ENCODE measurements around the gene CYS1.
A peak's percentile ranks its signal among the peaks of the same experiment; 100 is the strongest.

The CYS1 gene

DNA sequence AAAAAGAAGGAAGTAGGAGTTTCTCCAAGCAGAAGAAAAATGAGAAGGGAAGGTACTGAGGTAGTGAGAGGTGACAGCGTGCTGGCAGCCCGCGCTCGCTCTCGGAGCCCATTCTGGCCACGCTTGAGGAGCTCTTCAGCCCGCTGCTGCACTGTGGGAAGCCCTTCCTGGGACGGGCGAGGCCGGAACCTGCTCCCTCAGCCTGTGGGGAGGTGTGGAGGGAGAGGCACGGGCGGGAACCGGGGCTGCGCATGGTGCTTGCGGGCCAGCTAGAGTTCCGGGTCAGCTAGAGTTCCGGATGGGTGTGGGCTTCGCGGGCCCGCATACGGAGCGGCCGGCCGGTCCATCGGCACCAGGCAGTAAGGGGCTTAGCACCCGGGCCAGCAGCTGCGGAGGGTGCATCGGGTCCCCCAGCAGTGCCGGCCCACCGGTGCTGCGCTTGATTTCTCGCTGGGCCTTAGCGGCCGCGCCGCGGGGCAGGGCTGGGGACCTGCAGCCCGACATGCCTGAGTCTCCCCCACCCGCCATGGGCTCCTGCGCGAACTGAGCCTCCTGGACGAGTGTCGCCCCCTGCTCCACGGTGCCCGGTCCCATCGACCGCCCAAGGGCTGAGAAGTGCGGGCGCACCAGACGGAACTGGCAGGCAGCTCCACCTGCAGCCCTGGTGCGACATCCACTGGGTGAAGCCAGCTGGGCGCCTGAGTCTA, 11.1 kb upstream of the CYS1 start:
- DNase-seq = no peak

DNA sequence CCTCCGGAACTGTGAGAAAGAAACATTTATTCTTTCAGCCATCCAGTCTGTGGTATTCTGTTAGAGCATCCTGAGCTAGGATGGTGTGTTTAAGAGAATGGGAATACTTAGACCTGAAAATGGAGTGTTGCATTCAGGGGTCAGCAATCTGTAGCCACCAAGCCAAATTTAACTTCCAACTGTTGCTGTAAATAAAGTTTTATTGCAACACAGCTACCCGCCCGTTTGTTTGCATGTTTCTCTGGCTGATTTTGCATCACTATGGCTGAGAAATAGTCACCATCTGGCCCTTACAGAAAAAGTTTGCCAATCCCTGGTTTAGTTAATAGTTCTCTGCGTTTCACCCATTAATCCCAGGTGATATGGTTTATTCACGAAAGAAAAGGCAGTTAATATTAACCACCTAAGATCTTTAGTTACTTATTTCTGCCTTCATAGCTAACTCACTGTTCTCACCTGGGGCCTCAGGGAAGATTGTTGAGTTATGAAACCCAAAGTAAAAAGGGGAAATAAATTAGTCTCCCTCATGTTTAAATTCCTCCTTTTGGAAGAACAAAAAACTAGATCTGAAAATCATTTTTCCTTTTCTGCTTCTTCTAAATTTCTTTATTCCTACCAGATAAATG, 9.5 kb upstream of the CYS1 start:
- DNase-seq = no peak

DNA sequence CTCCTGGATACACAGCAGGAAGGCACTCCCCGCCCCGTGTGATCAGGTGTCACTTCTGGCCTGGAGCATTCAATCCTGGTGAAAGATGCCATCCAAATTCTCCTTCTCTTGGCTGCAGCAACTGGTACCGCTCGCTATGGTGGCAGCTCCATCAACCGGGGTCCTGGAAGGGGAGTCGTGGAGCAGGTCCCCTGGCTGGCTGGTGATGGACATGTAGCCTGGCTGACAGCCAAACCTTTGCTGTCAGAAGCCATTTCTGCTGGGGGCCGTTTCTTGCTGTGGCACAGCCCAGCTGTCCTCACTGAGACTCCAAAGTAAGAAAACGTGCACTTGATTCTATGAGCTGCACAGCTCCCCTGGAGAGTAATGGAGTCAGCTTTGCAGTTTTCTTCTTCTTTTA, 7.1 kb upstream of the CYS1 start:
- DNase-seq = no peak

DNA sequence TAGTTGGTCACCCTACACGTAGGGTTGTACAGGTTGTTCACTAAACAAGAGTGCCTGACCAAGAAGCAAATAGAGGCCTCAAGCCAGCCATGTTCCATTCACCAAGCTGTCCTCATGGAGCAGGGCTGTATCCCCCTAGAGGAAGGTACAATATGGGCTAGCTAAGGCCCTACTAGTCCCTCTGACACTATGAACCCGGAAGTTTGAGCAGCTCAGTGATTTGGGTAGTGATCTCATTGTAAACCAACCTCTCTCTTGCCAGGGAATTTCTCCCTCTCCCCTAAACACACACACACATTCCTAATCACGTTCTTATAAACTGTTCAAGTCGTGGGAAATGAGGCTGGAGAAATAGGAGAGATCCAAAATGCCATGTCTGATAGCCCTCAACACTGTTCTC, 6.7 kb upstream of the CYS1 start:
- DNase-seq = no peak

DNA sequence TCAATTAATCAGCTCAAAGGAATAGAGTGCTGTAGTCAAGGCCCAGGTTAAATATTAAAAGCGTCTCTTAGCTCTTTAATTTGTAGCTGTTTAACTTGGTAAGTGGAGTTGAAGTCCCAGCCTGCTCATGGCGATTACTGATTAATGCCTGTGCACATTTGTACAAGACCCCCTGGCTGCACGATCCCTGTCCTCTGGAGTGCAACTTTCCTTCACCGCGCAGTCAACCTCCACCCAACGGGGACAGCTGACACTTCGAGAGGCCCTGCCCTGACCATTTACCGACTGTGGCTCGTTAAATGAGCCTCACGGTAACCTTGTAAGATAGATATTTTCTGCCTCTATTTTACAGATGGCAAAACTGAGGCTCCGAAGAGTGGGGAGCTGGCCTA, 5.5 kb upstream of the CYS1 start:
- DNase-seq = no peak

DNA sequence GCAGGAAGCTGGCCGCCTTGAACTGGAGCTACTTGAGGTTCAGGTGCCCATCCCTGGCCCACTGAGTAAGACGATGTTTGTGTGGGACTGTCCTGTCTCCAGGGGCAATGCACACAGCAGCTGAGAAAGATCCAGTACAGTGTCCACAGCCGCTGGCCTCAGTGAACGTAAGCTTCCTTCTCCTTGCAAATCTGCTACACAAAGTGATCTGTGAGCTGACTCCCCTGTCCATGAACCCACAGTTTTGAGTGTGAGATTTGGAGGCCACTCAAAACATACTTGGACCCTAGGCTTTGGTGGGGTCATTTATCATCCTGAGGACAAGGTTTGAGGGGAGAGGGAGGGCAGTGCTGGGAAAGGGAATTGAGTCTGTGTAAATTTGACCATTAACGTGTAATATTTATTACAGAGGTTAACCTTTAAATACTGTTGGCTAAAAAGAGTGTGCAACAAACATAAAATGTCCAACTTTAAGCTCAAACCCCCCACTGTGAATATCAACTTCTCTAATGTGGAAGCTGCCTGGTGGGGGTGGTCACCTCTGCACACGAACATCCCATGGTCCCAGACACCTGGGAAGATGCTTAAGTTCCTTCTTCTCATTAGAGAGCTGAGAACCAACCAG, 4.9 kb upstream of the CYS1 start:
- no peak for DNase-seq

DNA sequence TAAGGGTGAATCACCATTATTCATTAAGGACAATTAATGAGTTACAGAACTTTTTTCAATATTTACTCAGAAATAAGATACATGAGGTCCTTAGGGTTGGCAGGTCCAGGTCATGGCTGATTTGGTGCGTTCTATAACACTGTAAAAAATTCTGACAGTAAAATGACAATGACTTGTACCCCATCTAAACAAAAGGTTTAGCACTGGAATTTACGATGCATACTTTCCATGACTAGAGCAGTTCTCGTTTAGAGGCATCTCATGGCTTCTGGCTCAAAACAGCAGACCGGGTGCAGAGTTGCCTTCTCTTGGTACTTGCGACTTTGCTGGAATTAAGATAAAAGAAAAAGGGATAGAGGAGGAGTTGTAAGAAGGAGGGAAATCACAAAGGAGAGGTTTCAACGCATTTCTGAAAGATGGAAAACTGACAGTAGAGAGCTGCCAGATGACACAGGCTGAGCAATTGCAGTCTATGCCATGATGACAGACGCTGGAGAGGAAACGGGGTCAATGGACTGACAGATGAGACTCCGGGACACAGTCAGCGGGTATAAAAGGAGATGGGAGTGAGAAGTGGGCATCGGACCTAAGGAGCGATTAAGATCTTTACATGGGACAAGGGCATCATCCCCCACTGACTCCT, 4.1 kb upstream of the CYS1 start:
- no peak for DNase-seq

DNA sequence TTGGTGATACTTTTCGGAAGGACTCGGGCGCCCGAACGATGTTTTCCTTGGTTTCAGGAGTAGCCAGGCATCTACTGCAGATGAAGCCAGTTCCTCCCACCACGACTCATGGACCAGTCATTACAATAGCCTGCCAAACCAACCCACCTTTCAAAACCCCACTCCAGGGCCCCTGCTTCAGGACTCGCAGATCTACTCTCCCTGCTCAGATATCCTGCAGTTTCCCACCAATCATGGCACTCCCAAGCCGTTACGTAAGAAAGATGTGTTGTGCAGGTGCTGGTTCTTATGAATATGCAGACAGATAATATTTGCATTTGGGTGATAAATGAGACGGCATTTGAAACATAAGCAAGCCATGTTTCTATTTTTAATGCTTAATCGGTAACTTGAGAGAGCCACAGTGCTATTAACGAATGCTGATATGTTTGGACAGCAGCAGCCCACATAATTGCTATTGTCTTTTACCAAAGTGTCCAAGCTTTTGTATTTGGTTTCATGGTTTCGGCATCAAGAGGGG, 3.5 kb upstream of the CYS1 start:
- no peak for DNase-seq

DNA sequence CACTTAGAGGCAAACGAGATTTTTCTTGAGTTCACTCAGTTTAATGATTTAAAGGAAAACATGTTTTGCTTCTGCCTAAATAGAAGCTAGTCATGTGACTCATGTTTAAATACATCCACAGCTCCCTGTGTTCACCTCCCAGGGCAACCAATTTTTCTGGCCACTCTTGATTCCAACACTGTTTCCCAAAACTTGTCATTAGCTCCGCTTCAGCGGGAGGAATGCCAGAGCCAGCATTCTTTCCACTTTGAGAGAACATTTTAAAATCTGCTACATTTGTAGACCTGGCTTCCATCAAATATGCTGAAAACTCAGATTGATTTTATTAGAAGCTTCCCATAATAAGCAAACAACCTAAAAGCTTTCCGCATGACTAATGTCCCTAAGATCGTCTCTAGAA, 2.8 kb upstream of the CYS1 start:
- DNase-seq = no peak

DNA sequence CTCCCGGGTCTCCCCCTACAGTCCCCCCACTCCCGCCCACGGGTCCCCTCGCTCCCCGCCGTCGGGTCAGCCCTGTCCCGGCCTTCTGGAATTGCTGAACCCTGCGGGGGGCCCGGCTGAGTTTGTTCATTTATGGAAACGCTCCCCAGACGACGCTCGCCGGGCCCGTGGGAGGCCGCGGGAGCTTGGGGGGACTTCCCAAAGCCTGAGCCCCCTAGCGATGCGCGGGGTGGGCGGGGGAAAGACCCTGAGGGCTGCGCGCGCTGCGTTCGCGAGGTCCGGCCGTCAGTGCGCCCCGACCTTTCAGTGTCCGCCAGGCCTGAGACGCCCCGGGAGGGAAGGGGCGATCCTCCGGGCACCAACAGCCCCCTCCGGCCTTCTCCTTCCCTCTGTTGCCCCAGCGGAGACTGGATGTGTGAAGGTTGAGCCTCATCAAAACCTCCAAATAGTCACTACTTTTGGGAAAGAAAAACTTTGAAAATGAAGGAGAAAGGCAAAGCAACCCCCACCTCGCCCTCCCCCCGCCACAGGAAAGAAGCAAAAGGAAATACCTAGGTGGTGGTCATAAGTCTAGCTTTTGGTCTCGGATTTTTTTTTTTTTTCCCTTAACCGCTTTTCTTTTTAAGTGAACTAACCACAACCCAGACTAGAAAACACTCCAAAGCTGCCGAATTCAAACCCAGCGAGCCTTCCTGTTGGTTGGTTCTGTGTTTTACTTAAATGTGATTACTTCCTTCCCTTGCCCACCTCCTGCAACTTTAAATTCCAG, 509 bp upstream of the CYS1 start:
- DNase-seq = no peak

DNA sequence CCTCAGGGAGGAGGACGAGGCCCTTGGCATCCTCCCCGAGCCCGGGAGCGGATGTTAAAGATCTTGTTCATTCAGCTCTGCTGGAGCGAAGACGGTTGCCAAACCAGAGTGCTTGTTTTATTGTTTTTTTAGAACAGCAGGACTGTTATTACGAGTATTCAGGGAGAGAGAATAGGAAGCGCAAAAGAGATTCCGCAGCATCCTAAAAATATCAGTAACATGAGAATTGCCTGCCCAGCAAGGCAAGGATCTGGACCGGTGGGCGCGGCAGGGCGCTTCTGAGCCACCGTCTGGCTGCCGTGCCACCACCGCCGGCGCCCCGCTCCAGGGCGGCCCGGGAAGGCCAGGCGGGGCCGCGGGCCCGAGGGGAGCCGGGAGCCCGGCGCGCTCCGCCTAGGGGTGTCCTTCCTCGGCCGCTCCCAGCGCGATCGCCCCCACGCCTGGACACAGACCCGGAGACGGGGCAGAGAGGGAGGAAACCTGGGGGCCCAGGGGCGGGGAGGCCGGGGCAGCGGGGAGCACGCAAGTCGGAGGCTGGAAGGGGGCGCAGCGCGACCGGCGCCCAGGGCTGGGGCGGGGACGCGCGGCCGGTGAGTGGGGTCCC, 843 bp downstream of the CYS1 start:
- no peak for DNase-seq

DNA sequence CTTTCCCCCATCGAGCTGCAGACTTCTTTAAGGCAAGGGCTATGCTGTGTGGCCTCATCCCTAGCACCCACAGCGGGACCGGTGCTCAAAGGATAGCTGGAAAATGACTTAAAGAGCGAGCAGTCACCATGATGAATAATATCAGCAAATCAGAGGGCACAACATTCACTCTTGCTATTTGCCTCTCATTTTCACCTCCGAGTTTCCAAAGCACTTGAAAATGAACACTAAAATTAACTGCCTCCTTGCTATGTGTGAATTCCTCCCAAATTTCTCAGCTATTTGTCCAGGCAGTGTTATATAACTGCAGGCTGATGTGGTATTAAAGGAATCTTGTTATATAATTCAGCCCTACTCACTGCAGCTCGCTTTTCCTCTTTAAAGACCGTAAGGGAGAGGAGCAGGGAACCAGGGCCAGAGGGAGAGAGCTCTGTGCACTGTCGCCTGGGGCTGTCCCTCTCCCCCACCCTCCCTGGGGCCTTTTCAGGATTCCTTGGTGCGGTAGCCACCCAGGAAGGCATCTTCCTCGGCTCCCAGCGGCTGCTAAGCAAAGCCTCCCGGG, 1.4 kb downstream of the CYS1 start:
- no peak for DNase-seq

DNA sequence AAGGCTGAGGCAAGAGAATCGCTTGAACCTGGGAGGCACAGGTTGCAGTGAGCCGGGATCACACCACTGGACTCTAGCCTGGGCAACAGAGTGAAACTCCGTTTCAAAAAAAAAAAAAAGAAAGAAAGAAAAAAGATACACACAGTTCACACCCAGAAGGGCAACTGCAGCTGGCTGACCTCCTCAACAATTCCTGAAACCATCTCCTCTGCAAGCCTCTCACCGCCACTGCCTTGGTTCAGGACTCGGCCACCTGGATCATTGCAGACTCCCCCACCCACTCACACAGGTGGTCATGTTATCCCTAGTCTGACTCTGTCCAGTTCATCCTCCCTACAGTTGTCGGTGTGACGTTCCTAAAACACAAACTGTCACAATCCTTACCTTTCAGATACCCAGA, 2.2 kb downstream of the CYS1 start:
- DNase-seq = no peak

DNA sequence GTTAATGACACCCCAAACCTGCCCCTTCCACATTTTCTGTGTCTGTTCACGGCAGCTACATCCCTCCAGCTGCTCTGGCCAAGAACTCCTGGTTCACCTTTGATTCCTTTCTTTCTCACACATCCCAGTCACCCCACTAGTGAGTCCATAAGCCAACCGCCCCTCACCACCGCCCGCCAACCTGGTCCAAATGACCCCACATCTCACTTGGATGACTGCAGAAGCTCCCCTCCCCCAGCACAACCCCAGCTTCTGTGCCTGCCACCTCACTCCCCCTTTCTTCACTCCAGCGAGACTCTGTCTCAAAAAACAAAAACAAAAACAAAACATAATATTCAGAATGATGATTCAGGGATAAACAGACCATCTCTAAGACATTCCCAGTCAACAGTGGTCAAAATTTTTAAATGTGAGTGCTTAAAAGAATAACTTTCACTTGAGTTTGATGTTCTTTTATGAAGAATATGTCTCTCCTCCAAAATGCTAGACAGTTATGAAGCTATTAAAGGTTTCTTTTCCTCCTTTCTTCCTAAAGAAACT, 3.2 kb downstream of the CYS1 start:
- no peak for DNase-seq

DNA sequence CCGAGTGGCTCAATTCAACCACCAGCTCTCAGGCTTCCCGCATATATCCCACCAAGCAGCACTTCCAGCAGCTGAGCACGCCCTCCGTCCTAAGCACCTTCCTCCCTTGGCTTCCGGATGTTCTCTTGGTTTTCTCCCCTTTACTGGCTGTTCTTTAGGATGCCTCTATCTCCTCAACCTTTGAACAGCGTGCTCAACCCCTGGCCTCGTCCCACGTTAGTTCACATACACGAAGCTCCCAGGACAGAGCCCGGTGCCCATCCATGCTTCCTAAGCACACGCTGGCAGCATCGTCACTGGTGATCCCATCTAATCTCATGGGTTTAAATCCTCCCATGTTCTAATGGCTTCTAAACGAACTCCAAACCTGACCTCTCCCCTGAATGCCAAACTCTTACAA, 3.7 kb downstream of the CYS1 start:
- DNase-seq = no peak

DNA sequence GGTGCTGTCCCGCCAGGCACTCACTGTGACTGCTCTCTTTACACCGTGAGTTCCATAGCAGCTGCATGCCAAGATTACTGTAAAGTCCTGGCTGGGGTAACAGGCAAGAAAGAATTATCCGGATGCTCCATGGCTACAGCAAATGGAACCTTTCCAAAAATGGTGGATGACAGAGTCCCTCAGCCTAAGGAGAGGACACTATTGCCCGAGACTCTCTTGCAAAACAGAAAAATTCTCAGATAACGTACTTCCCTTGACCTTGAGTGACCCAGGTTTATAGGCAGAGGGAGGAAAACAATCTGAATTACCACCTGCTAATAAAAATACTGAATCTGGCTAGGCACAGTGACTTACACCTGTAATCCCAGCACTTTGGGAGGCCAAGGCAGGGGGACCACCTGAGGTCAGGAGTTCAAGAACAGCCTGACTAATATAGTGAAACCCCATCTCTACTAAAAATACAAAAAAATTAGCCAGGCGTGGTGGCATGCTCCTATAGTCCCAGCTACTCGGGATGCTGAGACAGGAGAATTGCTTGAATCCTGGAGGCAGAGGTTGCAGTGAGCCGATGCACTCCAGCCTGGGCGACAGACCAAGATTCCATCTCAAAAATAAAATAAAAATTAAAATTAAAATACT, 4.5 kb downstream of the CYS1 start:
- DNase-seq = no peak

DNA sequence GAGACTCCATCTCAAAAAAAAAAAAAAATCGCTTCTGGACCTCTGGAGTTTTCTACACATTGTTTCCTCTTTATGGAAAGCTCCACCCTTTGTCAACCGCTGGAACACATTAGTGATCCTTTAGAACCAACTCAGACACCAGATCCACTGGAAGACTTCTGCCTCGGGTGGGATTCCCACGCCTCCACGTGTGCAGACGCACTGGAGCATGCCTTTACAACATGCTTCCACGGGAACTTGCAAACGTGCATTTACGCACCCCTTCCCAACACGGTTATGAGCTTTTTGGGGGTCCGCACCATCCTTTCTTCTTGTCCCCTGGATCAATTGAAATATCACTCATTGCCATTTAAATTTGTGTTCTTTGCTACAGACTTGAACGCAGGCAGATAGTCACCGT, 5.1 kb downstream of the CYS1 start:
- DNase-seq = no peak

DNA sequence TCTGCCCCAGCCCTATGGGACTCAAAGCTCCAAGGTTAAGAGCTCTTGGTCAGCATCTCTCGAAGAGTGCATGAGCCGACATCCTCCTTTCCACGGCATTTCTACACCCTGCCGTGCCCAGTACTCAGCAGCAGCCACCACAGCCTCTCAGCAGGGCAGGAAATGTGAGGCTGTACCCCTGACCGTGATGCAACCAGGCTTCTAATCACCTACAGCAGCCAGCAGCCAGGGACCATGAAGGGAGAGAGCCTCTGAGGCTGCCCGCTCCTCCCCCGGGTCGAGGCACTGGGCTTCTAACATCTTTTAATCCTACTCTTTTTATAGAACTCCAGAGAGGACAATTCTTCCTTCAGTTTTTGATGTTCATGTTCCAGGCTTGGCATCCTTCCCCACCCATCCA, 6.5 kb downstream of the CYS1 start:
- no peak for DNase-seq

DNA sequence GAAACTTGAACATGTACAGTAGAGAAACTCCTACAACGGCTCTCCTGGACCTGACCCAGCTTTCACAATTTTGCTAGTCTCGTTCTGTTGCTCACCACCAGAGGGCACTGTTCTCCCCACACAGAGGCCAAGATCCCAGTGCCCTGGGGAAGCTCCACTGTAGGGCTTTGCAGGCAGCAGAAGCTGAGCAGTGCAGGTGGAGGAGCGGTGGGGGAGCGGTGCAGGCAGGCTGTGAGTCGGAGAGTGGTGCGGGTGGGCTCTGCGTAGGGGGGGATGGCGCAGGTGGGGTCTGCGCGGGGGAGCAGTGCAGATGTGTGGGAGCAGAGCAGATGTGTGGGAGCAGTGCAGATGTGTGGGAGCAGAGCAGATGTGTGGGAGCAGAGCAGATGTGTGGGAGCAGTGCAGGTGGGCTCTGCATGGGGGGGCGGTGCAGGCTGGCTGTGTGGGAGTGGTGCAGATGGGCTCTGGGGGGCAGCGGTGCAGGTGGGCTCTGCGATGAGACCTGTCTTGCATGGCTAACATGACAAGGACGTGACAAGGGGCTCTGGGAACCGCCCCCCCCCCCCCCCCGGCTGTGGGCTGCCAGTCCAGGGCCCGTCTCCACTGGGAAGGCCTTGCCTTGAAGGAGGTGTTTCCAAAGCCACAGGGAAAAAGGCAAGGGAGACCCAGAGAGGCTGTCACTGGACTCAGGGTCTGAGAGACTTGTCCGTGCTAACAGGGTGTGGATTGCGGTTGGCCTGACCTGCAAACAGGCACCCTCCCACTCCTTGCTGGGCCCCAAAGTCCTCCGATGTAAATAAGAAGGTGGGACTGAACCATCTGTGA, 7.3 kb downstream of the CYS1 start:
- DNase-seq = peak; percentile 83

DNA sequence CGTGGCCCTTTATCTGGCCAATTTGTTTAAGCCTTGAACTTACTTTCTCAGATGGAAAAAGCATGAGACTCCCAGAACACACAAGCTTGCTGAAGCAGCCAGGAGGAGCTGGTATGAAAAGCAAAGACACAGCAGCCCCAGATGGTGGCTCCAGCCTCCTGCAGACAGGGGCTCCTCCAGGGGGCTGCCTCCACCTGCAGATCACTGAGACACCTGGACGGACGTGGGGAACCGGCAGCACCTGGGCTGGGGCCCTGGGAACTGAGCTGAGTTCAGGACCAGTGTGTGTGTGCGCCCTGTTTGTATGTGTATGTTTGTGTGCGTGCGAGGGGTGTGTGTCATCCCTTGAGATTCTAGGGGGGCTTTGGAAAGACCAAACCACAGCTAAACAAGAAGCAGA, 8.6 kb downstream of the CYS1 start:
- DNase-seq = no peak

DNA sequence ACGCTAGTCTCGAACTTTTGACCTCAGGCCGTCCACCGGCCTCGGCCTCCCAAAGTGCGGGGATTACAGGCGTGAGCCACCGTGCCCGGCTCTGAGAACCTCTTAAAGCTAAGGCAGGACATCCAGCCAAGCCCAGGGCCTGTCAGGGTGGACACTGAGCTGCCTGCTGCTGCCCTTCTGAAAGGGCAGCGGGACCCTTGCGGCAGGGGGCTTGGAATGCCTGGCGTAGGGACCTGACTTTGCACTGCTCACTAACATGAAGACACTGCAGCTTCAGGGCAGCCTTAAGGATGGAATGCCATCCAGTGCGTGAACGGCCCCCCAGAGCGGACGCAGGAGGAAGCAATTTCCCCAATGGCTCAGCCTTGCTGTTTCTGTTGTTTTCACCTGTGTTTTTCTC, 9.0 kb downstream of the CYS1 start:
- DNase-seq = no peak
